ENCODE measurements around the gene DYNLT2. TPM values are rescaled to one million over a fixed set of nuclear protein-coding genes. Genes with fewer than 3 reads are reported as not detected.

Gene DYNLT2
- total and polyA plus RNA-seq, 2 of the 13 experiments (the other 11 are each of a cell fraction or from before 2014, with no cell fraction given), result 2.1 to 4.3 TPM

DNA sequence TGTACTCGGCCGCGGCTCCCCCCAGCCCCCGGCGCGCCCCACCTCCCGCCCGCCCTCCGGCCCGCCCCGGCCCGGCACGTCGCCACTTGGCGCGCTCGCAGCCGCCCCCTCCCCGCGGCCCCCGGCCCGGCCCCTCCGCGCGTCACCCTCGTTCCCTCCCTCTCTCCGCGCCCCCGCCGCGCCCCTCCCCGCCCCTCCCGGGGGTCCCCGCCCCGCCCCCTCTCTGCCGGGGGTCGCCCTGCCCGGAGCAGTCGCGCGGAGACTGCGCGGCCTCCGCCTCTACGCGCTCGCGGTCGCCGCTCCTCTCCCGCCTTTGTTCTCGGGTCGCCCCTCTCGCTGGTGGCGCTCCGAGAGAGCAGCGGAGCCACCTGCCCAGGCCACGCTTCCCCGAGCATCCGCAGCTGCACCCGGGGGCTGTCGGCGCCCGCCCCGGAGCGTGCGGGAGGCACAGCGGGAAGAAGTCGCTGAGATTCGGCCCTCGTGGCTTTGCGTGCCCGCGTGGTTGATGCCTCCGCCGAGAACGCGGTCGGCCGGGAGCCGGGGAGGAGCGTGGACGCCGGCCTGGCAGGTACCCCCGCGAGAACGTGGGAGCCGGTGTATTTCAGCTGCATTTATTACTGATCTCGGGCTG, 26.8 kb downstream of the DYNLT2 start, which contains the start of gene PHF10 (continued):
- TF ChIP-seq, protein P1, sequence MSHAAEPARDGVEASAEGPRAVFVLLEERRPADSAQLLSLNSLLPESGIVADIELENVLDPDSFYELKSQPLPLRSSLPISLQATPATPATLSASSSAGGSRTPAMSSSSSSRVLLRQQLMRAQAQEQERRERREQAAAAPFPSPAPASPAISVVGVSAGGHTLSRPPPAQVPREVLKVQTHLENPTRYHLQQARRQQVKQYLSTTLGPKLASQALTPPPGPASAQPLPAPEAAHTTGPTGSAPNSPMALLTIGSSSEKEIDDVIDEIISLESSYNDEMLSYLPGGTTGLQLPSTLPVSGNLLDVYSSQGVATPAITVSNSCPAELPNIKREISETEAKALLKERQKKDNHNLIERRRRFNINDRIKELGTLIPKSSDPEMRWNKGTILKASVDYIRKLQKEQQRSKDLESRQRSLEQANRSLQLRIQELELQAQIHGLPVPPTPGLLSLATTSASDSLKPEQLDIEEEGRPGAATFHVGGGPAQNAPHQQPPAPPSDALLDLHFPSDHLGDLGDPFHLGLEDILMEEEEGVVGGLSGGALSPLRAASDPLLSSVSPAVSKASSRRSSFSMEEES (CRISPR knock-in tag; IDR thresholded peaks at IDR 0.05), result no peak; the same call in 1 of the 2 replicates
- TF ChIP-seq, protein P2, sequence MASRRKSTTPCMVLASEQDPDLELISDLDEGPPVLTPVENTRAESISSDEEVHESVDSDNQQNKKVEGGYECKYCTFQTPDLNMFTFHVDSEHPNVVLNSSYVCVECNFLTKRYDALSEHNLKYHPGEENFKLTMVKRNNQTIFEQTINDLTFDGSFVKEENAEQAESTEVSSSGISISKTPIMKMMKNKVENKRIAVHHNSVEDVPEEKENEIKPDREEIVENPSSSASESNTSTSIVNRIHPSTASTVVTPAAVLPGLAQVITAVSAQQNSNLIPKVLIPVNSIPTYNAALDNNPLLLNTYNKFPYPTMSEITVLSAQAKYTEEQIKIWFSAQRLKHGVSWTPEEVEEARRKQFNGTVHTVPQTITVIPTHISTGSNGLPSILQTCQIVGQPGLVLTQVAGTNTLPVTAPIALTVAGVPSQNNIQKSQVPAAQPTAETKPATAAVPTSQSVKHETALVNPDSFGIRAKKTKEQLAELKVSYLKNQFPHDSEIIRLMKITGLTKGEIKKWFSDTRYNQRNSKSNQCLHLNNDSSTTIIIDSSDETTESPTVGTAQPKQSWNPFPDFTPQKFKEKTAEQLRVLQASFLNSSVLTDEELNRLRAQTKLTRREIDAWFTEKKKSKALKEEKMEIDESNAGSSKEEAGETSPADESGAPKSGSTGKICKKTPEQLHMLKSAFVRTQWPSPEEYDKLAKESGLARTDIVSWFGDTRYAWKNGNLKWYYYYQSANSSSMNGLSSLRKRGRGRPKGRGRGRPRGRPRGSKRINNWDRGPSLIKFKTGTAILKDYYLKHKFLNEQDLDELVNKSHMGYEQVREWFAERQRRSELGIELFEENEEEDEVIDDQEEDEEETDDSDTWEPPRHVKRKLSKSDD (CRISPR knock-in tag; IDR thresholded peaks at IDR 0.05; ENCODE audit: low read depth), result peak; percentile 42; the same call in 1 of the 2 replicates
- TF ChIP-seq, protein P3, sequence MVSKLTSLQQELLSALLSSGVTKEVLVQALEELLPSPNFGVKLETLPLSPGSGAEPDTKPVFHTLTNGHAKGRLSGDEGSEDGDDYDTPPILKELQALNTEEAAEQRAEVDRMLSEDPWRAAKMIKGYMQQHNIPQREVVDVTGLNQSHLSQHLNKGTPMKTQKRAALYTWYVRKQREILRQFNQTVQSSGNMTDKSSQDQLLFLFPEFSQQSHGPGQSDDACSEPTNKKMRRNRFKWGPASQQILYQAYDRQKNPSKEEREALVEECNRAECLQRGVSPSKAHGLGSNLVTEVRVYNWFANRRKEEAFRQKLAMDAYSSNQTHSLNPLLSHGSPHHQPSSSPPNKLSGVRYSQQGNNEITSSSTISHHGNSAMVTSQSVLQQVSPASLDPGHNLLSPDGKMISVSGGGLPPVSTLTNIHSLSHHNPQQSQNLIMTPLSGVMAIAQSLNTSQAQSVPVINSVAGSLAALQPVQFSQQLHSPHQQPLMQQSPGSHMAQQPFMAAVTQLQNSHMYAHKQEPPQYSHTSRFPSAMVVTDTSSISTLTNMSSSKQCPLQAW (CRISPR knock-in tag; IDR thresholded peaks at IDR 0.05), result peak; percentile 82
- TF ChIP-seq ZNF34 (CRISPR knock-in tag; IDR thresholded peaks at IDR 0.05; ENCODE audit: borderline replicate concordance), result 0 out of 2 replicates have a peak, but pooled peaks have one; percentile 58
- TF ChIP-seq ZNF251 (CRISPR knock-in tag; IDR thresholded peaks at IDR 0.05), result no peak
- TF ChIP-seq ZNF747 (CRISPR knock-in tag; IDR thresholded peaks at IDR 0.05; ENCODE audit: borderline replicate concordance), result peak; percentile 80
- TF ChIP-seq ZNF20 (CRISPR knock-in tag; IDR thresholded peaks at IDR 0.05), result peak; percentile 90; the same call in 1 of the 2 replicates
- TF ChIP-seq ZNF468 (CRISPR knock-in tag; IDR thresholded peaks at IDR 0.05), result peak; percentile 90; the same call in 1 of the 2 replicates
- no peak; the same call in 1 of the 2 replicates for TF ChIP-seq CCDC6 (CRISPR knock-in tag; IDR thresholded peaks at IDR 0.05)
- no peak for TF ChIP-seq ZKSCAN5 (CRISPR knock-in tag; IDR thresholded peaks at IDR 0.05)
- TF ChIP-seq, protein P4, sequence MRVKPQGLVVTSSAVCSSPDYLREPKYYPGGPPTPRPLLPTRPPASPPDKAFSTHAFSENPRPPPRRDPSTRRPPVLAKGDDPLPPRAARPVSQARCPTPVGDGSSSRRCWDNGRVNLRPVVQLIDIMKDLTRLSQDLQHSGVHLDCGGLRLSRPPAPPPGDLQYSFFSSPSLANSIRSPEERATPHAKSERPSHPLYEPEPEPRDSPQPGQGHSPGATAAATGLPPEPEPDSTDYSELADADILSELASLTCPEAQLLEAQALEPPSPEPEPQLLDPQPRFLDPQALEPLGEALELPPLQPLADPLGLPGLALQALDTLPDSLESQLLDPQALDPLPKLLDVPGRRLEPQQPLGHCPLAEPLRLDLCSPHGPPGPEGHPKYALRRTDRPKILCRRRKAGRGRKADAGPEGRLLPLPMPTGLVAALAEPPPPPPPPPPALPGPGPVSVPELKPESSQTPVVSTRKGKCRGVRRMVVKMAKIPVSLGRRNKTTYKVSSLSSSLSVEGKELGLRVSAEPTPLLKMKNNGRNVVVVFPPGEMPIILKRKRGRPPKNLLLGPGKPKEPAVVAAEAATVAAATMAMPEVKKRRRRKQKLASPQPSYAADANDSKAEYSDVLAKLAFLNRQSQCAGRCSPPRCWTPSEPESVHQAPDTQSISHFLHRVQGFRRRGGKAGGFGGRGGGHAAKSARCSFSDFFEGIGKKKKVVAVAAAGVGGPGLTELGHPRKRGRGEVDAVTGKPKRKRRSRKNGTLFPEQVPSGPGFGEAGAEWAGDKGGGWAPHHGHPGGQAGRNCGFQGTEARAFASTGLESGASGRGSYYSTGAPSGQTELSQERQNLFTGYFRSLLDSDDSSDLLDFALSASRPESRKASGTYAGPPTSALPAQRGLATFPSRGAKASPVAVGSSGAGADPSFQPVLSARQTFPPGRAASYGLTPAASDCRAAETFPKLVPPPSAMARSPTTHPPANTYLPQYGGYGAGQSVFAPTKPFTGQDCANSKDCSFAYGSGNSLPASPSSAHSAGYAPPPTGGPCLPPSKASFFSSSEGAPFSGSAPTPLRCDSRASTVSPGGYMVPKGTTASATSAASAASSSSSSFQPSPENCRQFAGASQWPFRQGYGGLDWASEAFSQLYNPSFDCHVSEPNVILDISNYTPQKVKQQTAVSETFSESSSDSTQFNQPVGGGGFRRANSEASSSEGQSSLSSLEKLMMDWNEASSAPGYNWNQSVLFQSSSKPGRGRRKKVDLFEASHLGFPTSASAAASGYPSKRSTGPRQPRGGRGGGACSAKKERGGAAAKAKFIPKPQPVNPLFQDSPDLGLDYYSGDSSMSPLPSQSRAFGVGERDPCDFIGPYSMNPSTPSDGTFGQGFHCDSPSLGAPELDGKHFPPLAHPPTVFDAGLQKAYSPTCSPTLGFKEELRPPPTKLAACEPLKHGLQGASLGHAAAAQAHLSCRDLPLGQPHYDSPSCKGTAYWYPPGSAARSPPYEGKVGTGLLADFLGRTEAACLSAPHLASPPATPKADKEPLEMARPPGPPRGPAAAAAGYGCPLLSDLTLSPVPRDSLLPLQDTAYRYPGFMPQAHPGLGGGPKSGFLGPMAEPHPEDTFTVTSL (CRISPR knock-in tag; IDR thresholded peaks at IDR 0.05; ENCODE audit: borderline replicate concordance), result no peak; the same call in 1 of the 2 replicates
- TF ChIP-seq, protein P5, sequence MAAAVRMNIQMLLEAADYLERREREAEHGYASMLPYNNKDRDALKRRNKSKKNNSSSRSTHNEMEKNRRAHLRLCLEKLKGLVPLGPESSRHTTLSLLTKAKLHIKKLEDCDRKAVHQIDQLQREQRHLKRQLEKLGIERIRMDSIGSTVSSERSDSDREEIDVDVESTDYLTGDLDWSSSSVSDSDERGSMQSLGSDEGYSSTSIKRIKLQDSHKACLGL (CRISPR knock-in tag; IDR thresholded peaks at IDR 0.05), result peak; percentile 96
- TF ChIP-seq NCOA5 (CRISPR knock-in tag; IDR thresholded peaks at IDR 0.05), result no peak
- peak; percentile 93; the same call in 1 of the 2 replicates for TF ChIP-seq ZNF235 (CRISPR knock-in tag; IDR thresholded peaks at IDR 0.05; ENCODE audit: borderline replicate concordance)

Measured in HepG2 (cell line).